A549 (cell line): ENCODE measurements around the gene MYBPC1. TPM values are rescaled to one million over a fixed set of nuclear protein-coding genes. Genes with fewer than 3 reads are reported as not detected.

ENCODE experiments used
- ATAC-seq, 2 experiments: fragments of 200-7000 bp in 1 of 2; fragments of >200 bp in 1 of 2; cut with Nextera tagmentation in 1 of 2; cut with Tn5 transposase in 1 of 2; 3 replicates each; pipeline versions ENCODE4 v1.8.0 to v1.9.1; 2018 to 2020; ENCODE audit warnings: mild to moderate bottlenecking in 1 of 2, moderate library complexity in 1 of 2
- CTCF ChIA-PET: fragments of 300-600 bp; sonication (Branson Sonifier 250); formaldehyde crosslinking; extraction: SDS; loops from one replicate; lab custom pipeline; 2021; ENCODE audit warnings: antibody characterized with exemption, inconsistent platforms; lab: Yijun Ruan, JAX
- POLR2A ChIA-PET: fragments of 350-600 bp; formaldehyde crosslinking; extraction: SDS; loops from one replicate; lab custom pipeline; 2021; ENCODE audit warnings: antibody characterized with exemption, inconsistent platforms; lab: Yijun Ruan, JAX
- DNase-seq, 2 experiments: peaks; one replicate each; pipeline versions ENCODE4 v3.0.0 to v3.0.0-alpha.2; 2011 to 2016; ENCODE audit warnings: low read depth in 1 of 2, low spot score in 1 of 2
- FAIRE-seq: peaks from 2 replicates; lab custom pipeline; 2011; peaks lifted over from hg19 to GRCh38; lab: Jason Lieb, UNC
- H3K27ac ChIP-seq, 2 experiments: fragments of >200 bp; sonication (Bioruptor Twin); formaldehyde crosslinking; 3 replicates each; pipeline ENCODE4 v1.5.1; 2016 to 2017
- H3K4me1 ChIP-seq: fragments of >200 bp; sonication (Bioruptor Twin); formaldehyde crosslinking; 3 replicates; pipeline ENCODE4 v1.6.1; 2016
- H3K4me2 ChIP-seq: fragments of >200 bp; sonication (Bioruptor Twin); formaldehyde crosslinking; 3 replicates; pipeline ENCODE4 v1.6.1; 2016
- H3K4me3 ChIP-seq: fragments of >200 bp; sonication (Bioruptor Twin); formaldehyde crosslinking; 3 replicates; pipeline ENCODE4 v1.5.1; 2016
- H3K9me3 ChIP-seq: fragments of >200 bp; sonication (Bioruptor Twin); formaldehyde crosslinking; 3 replicates; pipeline ENCODE4 v1.6.1; 2016
- CHD2 ChIP-seq: fragments of 150-350 bp; IDR thresholded peaks from 2 replicates; pipeline ENCODE4 v1.6.1; 2014; ENCODE audit warnings: low read length; ENCODE audit not compliant: partially characterized antibody
- CHD4 ChIP-seq: fragments of 200-600 bp; sonication (generic); IDR thresholded peaks from 2 replicates; pipeline ENCODE4 v1.6.1; 2016; ENCODE audit warnings: antibody characterized with exemption, mild to moderate bottlenecking, borderline replicate concordance
- EHMT2 ChIP-seq: fragments of 200-600 bp; sonication (generic); IDR thresholded peaks from 2 replicates; pipeline ENCODE4 v1.6.1; 2016; ENCODE audit warnings: antibody characterized with exemption, low read depth, mild to moderate bottlenecking, moderate library complexity
- GATA3 ChIP-seq: IDR thresholded peaks from 2 replicates; pipeline ENCODE4 v1.6.1; 2012; ENCODE audit warnings: borderline replicate concordance
- HOXB13 ChIP-seq: fragments of 250-450 bp; sonication (Bioruptor Pico); IDR thresholded peaks from 2 replicates; pipeline ENCODE4 v1.5.0; 2020; ENCODE audit warnings: low read depth, mild to moderate bottlenecking, moderate library complexity
- JUN ChIP-seq, 2 experiments: fragments of >200 bp; sonication (Bioruptor Twin); formaldehyde crosslinking; IDR thresholded peaks; 2 replicates in 1 of 2; 3 replicates in 1 of 2; pipeline ENCODE4 v1.6.1; 2016 to 2017
- JUNB ChIP-seq: fragments of >200 bp; sonication (Bioruptor Twin); formaldehyde crosslinking; IDR thresholded peaks from 2 replicates; pipeline ENCODE4 v1.6.1; 2016
- KDM1A ChIP-seq: fragments of 200-600 bp; sonication (generic); IDR thresholded peaks from 2 replicates; pipeline ENCODE4 v1.6.1; 2016; ENCODE audit warnings: low read depth, mild to moderate bottlenecking
- KDM5A ChIP-seq: fragments of 200-600 bp; sonication (generic); IDR thresholded peaks from 2 replicates; pipeline ENCODE4 v1.6.1; 2016; ENCODE audit warnings: antibody characterized with exemption, mild to moderate bottlenecking
- MYC ChIP-seq: IDR thresholded peaks from 2 replicates; pipeline ENCODE4 v1.6.1; 2012; ENCODE audit warnings: mild to moderate bottlenecking, inconsistent platforms, low read length, improper control_type of control experiment, borderline replicate concordance
- NPAS2 ChIP-seq: fragments of 250-450 bp; sonication (Bioruptor Pico); IDR thresholded peaks from 2 replicates; pipeline ENCODE4 v1.8.0; 2022; ENCODE audit warnings: mild to moderate bottlenecking, moderate library complexity, borderline replicate concordance
- POLR2A ChIP-seq: IDR thresholded peaks from 2 replicates; pipeline ENCODE4 v1.6.1; 2012; ENCODE audit warnings: mild to moderate bottlenecking, low read length
- POLR2AphosphoS2 ChIP-seq: conservative IDR thresholded peaks from 2 replicates; pipeline ENCODE4 v1.6.1; 2012; ENCODE audit warnings: low read length, improper control_type of control experiment, inconsistent platforms
- RNF2 ChIP-seq: fragments of 200-600 bp; sonication (generic); IDR thresholded peaks from 2 replicates; pipeline ENCODE4 v1.6.1; 2016; ENCODE audit warnings: low read depth, mild to moderate bottlenecking, antibody characterized with exemption, moderate library complexity, borderline replicate concordance
- SREBF2 ChIP-seq: fragments of 450-650 bp; IDR thresholded peaks from 2 replicates; pipeline ENCODE4 v1.6.1; 2014; ENCODE audit warnings: mild to moderate bottlenecking, moderate library complexity
- ZFP36 ChIP-seq: fragments of 450-650 bp; IDR thresholded peaks from 2 replicates; pipeline ENCODE4 v1.6.1; 2014; ENCODE audit warnings: borderline replicate concordance; ENCODE audit not compliant: partially characterized antibody
- ZSCAN20 ChIP-seq: fragments of 250-450 bp; sonication (Bioruptor Pico); IDR thresholded peaks from 2 replicates; pipeline ENCODE4 v1.8.0; 2022; ENCODE audit warnings: mild to moderate bottlenecking, moderate library complexity
- WGBS: methylation state at CpG from one replicate; pipeline ENCODE4 v1.1.6; 2017; ENCODE audit errors: missing lambda C conversion rate; 5-methylcytosine and 5-hydroxymethylcytosine counted together
- polyA plus RNA-seq, 4 experiments: library from polyadenylated mRNA; depleted of rRNA in 3 of 4; stranded (reverse); fragments of >200 nt; fragmentation: RNase III in 1 of 4; extraction: RNeasy Plus Mini Kit Qiagen cat#74134 plus additional on column Dnase treatment in 1 of 4; gene quantifications; 2 replicates in 3 of 4; 3 replicates in 1 of 4; pipeline ENCODE4 v1.2.3, GENCODE V29; 2011 to 2017
- TF ChIP-seq, protein P1 (sequence below): fragments of 250-450 bp; sonication (Bioruptor Pico); IDR thresholded peaks from 2 replicates; pipeline ENCODE4 v1.5.0; 2020; ENCODE audit warnings: low read depth, mild to moderate bottlenecking, moderate library complexity
- TF ChIP-seq, protein P2 (sequence below): fragments of 200-600 bp; sonication (generic); IDR thresholded peaks from 2 replicates; pipeline ENCODE4 v1.6.1; 2016; ENCODE audit warnings: antibody characterized with exemption, mild to moderate bottlenecking, moderate library complexity
- TF ChIP-seq, protein P3 (sequence below): fragments of >200 bp; sonication (Bioruptor Twin); formaldehyde crosslinking; IDR thresholded peaks from 3 replicates; pipeline ENCODE4 v1.5.1; 2016
- TF ChIP-seq, protein P4 (sequence below): IDR thresholded peaks from 2 replicates; pipeline ENCODE4 v1.6.1; 2012

MYBPC1 gene
- polyA plus RNA-seq, 2 of the 4 experiments (the other 2 are of a cell fraction), result not detected

DNA sequence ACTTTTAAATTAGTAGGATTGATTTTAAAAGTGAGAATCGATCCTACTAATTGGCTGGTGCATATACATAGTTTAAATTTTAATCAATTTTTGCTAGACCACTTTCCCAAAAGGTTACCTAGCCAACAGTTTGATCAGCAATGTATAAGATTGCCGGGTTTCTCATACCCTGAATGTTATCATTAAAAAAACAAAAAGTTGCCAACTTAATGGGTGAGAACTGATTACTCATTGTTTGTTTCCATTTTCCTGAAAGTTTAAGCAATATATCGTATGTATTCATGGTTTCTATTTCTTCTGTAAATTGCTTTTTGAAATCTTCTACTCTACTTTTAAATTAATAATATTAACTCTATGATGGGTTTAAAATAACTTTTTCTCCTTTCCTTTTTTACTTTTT lies 4.4 kb upstream of the MYBPC1 start:
- Histone ChIP-seq H3K27ac (no peak overlapping the region), H3K4me1 (no peaks in the 10 kb centered on the region), H3K9me3 (no peaks in the 10 kb centered on the region), H3K4me3 (no peak overlapping the region), H3K4me2 (no peak overlapping the region)
- no peak for TF ChIP-seq POLR2AphosphoS2
- TF ChIP-seq, protein P1, sequence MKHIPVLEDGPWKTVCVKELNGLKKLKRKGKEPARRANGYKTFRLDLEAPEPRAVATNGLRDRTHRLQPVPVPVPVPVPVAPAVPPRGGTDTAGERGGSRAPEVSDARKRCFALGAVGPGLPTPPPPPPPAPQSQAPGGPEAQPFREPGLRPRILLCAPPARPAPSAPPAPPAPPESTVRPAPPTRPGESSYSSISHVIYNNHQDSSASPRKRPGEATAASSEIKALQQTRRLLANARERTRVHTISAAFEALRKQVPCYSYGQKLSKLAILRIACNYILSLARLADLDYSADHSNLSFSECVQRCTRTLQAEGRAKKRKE (CRISPR knock-in tag), result no peak
- no peak for FAIRE-seq
- ChIA-PET POLR2A (no interaction called here), CTCF (no interaction called here)
- WGBS, result 12% methylated on average over 3 of the region's 3 CpGs
- no peak for DNase-seq
- ATAC-seq, result no peak

DNA sequence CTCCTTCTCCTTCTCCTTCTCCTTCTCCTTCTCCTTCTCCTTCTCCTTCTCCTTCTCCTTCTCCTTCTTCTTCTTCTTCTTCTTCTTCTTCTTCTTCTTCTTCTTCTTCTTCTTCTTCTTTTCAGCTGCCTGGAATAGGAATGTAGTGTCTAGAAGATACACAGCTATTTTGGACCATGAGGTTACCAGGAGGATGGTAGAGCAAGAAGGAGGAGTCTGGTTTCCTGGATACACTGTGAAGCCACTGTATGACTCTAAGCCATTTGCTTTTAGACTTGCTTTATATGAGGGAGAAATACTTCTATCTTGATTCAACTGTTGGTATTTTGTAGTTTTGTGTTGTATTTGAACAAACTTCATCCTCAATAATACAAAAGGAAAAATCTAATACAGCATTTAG lies 3.0 kb upstream of the MYBPC1 start:
- POLR2A ChIA-PET, result no interaction called here
- H3K4me3 ChIP-seq, result no peak overlapping the region
- FAIRE-seq (no peak), ATAC-seq (no peak), DNase-seq (no peak)
- H3K9me3 ChIP-seq, result no peaks in the 10 kb centered on the region
- CTCF ChIA-PET, result no interaction called here
- H3K4me2 ChIP-seq, result no peak overlapping the region
- H3K4me1 ChIP-seq, result no peaks in the 10 kb centered on the region
- TF ChIP-seq RNF2, result no peak
- TF ChIP-seq, protein P2, sequence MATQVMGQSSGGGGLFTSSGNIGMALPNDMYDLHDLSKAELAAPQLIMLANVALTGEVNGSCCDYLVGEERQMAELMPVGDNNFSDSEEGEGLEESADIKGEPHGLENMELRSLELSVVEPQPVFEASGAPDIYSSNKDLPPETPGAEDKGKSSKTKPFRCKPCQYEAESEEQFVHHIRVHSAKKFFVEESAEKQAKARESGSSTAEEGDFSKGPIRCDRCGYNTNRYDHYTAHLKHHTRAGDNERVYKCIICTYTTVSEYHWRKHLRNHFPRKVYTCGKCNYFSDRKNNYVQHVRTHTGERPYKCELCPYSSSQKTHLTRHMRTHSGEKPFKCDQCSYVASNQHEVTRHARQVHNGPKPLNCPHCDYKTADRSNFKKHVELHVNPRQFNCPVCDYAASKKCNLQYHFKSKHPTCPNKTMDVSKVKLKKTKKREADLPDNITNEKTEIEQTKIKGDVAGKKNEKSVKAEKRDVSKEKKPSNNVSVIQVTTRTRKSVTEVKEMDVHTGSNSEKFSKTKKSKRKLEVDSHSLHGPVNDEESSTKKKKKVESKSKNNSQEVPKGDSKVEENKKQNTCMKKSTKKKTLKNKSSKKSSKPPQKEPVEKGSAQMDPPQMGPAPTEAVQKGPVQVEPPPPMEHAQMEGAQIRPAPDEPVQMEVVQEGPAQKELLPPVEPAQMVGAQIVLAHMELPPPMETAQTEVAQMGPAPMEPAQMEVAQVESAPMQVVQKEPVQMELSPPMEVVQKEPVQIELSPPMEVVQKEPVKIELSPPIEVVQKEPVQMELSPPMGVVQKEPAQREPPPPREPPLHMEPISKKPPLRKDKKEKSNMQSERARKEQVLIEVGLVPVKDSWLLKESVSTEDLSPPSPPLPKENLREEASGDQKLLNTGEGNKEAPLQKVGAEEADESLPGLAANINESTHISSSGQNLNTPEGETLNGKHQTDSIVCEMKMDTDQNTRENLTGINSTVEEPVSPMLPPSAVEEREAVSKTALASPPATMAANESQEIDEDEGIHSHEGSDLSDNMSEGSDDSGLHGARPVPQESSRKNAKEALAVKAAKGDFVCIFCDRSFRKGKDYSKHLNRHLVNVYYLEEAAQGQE, result no peak
- TF ChIP-seq, all 56 proteins: peak for 0
- H3K27ac ChIP-seq, result no peak overlapping the region

DNA sequence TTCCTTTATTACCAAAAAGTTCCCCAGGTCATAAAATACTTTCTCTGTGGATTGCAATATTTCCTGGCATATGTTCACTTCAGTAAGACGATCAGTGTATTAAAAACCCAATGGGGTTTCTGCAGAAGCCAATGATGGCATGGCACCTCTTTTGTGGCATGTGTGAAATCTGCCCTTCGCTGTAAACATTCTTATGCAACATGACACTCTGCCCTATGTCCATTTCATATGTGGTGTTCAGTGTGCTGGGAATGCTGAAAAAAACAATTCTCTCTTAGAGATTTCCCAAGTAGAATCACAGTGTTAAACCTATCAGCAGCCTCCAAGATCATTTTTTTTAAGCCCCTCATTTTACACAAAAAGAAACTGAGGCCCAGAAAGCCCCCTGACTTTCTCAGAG lies 2.3 kb upstream of the MYBPC1 start:
- Histone ChIP-seq H3K4me3 (no peak overlapping the region), H3K4me1 (no peaks in the 10 kb centered on the region), H3K27ac (no peak overlapping the region), H3K9me3 (no peaks in the 10 kb centered on the region), H3K4me2 (no peak overlapping the region)
- POLR2A ChIA-PET, result no interaction called here
- CTCF ChIA-PET, result no interaction called here
- TF ChIP-seq SREBF2 (no peak), JUNB (no peak), EHMT2 (no peak), RNF2 (no peak), NPAS2 (no peak), CHD2 (no peak), KDM5A (no peak), GATA3 (no peak)
- TF ChIP-seq, protein P3, sequence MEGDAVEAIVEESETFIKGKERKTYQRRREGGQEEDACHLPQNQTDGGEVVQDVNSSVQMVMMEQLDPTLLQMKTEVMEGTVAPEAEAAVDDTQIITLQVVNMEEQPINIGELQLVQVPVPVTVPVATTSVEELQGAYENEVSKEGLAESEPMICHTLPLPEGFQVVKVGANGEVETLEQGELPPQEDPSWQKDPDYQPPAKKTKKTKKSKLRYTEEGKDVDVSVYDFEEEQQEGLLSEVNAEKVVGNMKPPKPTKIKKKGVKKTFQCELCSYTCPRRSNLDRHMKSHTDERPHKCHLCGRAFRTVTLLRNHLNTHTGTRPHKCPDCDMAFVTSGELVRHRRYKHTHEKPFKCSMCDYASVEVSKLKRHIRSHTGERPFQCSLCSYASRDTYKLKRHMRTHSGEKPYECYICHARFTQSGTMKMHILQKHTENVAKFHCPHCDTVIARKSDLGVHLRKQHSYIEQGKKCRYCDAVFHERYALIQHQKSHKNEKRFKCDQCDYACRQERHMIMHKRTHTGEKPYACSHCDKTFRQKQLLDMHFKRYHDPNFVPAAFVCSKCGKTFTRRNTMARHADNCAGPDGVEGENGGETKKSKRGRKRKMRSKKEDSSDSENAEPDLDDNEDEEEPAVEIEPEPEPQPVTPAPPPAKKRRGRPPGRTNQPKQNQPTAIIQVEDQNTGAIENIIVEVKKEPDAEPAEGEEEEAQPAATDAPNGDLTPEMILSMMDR, result no peak
- WGBS, result 14% methylated on average over 2 of the region's 2 CpGs
- no peak for DNase-seq
- no peak; a peak in 1 of 6 replicates for ATAC-seq
- FAIRE-seq, result no peak

DNA sequence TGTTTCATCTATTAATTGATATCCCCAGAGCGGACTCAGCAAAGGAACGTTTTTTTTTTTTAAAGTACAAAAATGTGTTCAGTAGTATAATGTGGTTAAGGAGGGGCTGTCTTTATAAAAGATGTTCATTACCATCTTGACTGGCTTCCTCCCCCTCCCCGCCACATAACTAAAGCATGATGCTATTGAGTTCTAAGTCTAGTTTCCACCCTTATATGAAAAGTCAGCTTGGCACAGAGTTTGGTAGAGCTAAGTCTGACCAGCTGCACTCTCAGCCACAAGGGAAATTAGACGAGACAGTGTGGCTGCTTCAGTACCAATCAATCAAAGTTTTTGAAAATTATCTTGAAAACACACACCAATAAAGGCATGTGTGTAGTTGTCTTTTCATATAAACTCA lies 1.9 kb upstream of the MYBPC1 start:
- Histone ChIP-seq H3K4me2 (no peak overlapping the region), H3K4me3 (no peak overlapping the region), H3K27ac (no peak overlapping the region), H3K9me3 (no peaks in the 10 kb centered on the region), H3K4me1 (no peaks in the 10 kb centered on the region)
- ChIA-PET POLR2A (no interaction called here), CTCF (no interaction called here)
- ATAC-seq (no peak), FAIRE-seq (no peak), DNase-seq (no peak)
- 43% methylated on average over 4 of the region's 4 CpGs for WGBS
- no peak for TF ChIP-seq ZSCAN20 (CRISPR knock-in tag)
- no peak for TF ChIP-seq KDM1A
- TF ChIP-seq GATA3, result no peak
- TF ChIP-seq, protein P4, sequence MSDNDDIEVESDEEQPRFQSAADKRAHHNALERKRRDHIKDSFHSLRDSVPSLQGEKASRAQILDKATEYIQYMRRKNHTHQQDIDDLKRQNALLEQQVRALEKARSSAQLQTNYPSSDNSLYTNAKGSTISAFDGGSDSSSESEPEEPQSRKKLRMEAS, result no peak
- no peak for TF ChIP-seq HOXB13 (CRISPR knock-in tag)
- no peak for TF ChIP-seq MYC
- no peak for TF ChIP-seq RNF2
- no peak for TF ChIP-seq JUN (IDR thresholded peaks at IDR 0.05)
- TF ChIP-seq, protein P2, result no peak
- no peak for TF ChIP-seq CHD4
- TF ChIP-seq POLR2A, result no peak
- TF ChIP-seq ZFP36, result no peak
- TF ChIP-seq NPAS2, result no peak
